HCT116 (cell line): ENCODE data around the gene ZNF280C. TPM values are rescaled to one million over a fixed set of nuclear protein-coding genes. Genes with fewer than 3 reads are reported as not detected.

Experiments used
- ATAC-seq: fragments of 200-7000 bp; cut with Tn5 transposase; 2 replicates; pipeline ENCODE4 v1.9.1; 2020; ENCODE audit warnings: mild to moderate bottlenecking, moderate library complexity
- BruUV-seq: library from RNA; stranded (reverse); fragments of 400-500 nt; replicated peaks from 2 replicates; lab custom pipeline; 2021; lab: Mats Ljungman, UMichigan
- CTCF ChIA-PET: fragments of 300-600 bp; sonication (Branson Sonifier 250); formaldehyde crosslinking; loops from one replicate; lab custom pipeline; 2021; ENCODE audit warnings: antibody characterized with exemption; lab: Charles Lee
- POLR2A ChIA-PET: fragments of 300-600, 350-600 bp; sonication (Branson Sonifier 250); formaldehyde crosslinking; loops from one replicate; lab custom pipeline; 2021; ENCODE audit warnings: antibody characterized with exemption; lab: Charles Lee
- RAD21 ChIA-PET, 2 experiments: fragments of 300-600 bp; sonication (Branson Sonifier 250); formaldehyde crosslinking; loops; one replicate each; lab custom pipeline; 2023; ENCODE audit warnings: low total read pairs in 2 of 2; ENCODE audit not compliant: uncharacterized antibody in 2 of 2, unreplicated experiment in 2 of 2, low non-redundant PET in 1 of 2; lab: Charles Lee
- DNase-seq: peaks from one replicate; pipeline ENCODE4 v3.0.0-alpha.2; 2010; ENCODE audit warnings: low read depth, low spot score
- H2AFZ ChIP-seq: fragments of 200-600 bp; shearing (Covaris generic), sonication (generic); 2 replicates; pipeline ENCODE4 v1.6.1; 2017; ENCODE audit warnings: low read depth, mixed run types, mixed read lengths, antibody characterized with exemption, low read length; ENCODE audit not compliant: poor library complexity, severe bottlenecking
- H3K27ac ChIP-seq: 2 replicates; pipeline ENCODE4 v1.5.1; 2012; ENCODE audit warnings: low read depth, low read length
- H3K27me3 ChIP-seq: fragments of 200-600 bp; sonication (generic); 2 replicates; pipeline ENCODE4 v1.6.1; 2016; ENCODE audit warnings: mixed run types, low read length, mixed read lengths; ENCODE audit not compliant: insufficient read depth
- H3K36me3 ChIP-seq, 2 experiments: fragments of 200-500 bp in 1 of 2; fragments of 200-600 bp in 1 of 2; sonication (Bioruptor generic) in 1 of 2; sonication (generic) in 1 of 2; 2 replicates each; pipeline versions ENCODE4 v1.5.1 to v1.6.1; 2014 to 2016; ENCODE audit warnings: low read length in 2 of 2, inconsistent platforms in 1 of 2, mixed read lengths in 1 of 2, mixed run types in 1 of 2; ENCODE audit not compliant: insufficient read depth in 2 of 2, control insufficient read depth in 1 of 2
- H3K4me1 ChIP-seq, 2 experiments: fragments of 200-600 bp in 1 of 2; sonication (generic) in 1 of 2; 2 replicates each; pipeline versions ENCODE4 v1.5.1 to v1.6.1; 2012 to 2017; ENCODE audit warnings: low read length in 2 of 2, inconsistent platforms in 1 of 2, mild to moderate bottlenecking in 1 of 2, mixed read lengths in 1 of 2, mixed run types in 1 of 2, moderate library complexity in 1 of 2; ENCODE audit not compliant: insufficient read depth in 2 of 2, control insufficient read depth in 1 of 2
- H3K4me2 ChIP-seq: fragments of 200-600 bp; sonication (generic); 2 replicates; pipeline ENCODE4 v1.6.1; 2017; ENCODE audit warnings: mixed run types, low read length, mixed read lengths
- H3K4me3 ChIP-seq, 2 experiments: fragments of 200-600 bp in 1 of 2; sonication (generic) in 1 of 2; replicated peaks in 1 of 2; 2 replicates each; pipeline ENCODE4 v1.5.1; 2011 to 2016; ENCODE audit warnings: low read length in 2 of 2, control low read depth in 1 of 2, low read depth in 1 of 2, mild to moderate bottlenecking in 1 of 2, mixed read lengths in 1 of 2, mixed run types in 1 of 2
- H3K79me2 ChIP-seq: fragments of 200-600 bp; sonication (generic); 2 replicates; pipeline ENCODE4 v1.6.1; 2017; ENCODE audit warnings: mild to moderate bottlenecking, mixed run types, low read length, moderate library complexity, mixed read lengths; ENCODE audit not compliant: insufficient read depth
- H3K9ac ChIP-seq: fragments of 200-600 bp; sonication (generic); 2 replicates; pipeline ENCODE4 v1.6.1; 2016; ENCODE audit warnings: low read length, mixed read lengths
- H3K9me2 ChIP-seq: fragments of 200-600 bp; sonication (generic), shearing (Covaris generic); 2 replicates; pipeline ENCODE4 v1.6.1; 2017; ENCODE audit warnings: mixed run types, mild to moderate bottlenecking, moderate library complexity; ENCODE audit not compliant: insufficient read depth
- H3K9me3 ChIP-seq, 2 experiments: fragments of 200-500 bp in 1 of 2; fragments of 200-600 bp in 1 of 2; sonication (Bioruptor generic) in 1 of 2; sonication (generic) in 1 of 2; 2 replicates each; pipeline ENCODE4 v1.6.1; 2014 to 2017; ENCODE audit warnings: low read length in 2 of 2, mixed read lengths in 2 of 2, inconsistent platforms in 1 of 2, low read depth in 1 of 2, mild to moderate bottlenecking in 1 of 2, mixed run types in 1 of 2, moderate library complexity in 1 of 2; ENCODE audit not compliant: control insufficient read depth in 1 of 2, insufficient read depth in 1 of 2
- H4K20me1 ChIP-seq: fragments of 200-600 bp; sonication (generic), shearing (Covaris generic); 2 replicates; pipeline ENCODE4 v1.6.1; 2017; ENCODE audit warnings: mixed run types, mild to moderate bottlenecking, moderate library complexity; ENCODE audit not compliant: insufficient read depth
- CEBPB ChIP-seq: IDR thresholded peaks from 2 replicates; pipeline ENCODE4 v1.6.1; 2012; ENCODE audit warnings: low read depth
- EGR1 ChIP-seq: IDR thresholded peaks from 2 replicates; pipeline ENCODE4 v1.6.1; 2012; ENCODE audit warnings: low read depth
- FOSL1 ChIP-seq: IDR thresholded peaks from 2 replicates; pipeline ENCODE4 v1.6.1; 2012; ENCODE audit warnings: low read depth
- JUND ChIP-seq: IDR thresholded peaks from 2 replicates; pipeline ENCODE4 v1.6.1; 2012
- POLR2A ChIP-seq: IDR thresholded peaks from 2 replicates; pipeline ENCODE4 v1.7.0; 2011; ENCODE audit warnings: borderline replicate concordance; ENCODE audit not compliant: insufficient read depth, insufficient read length; ENCODE audit errors: extremely low read depth
- POLR2AphosphoS5 ChIP-seq: IDR thresholded peaks from 2 replicates; pipeline ENCODE4 v1.6.1; 2011; ENCODE audit warnings: mild to moderate bottlenecking, low read depth, low read length, moderate library complexity
- SP1 ChIP-seq: IDR thresholded peaks from 2 replicates; pipeline ENCODE4 v1.6.1; 2012; ENCODE audit warnings: low read depth
- ZNF274 ChIP-seq: fragments of 200-500 bp; sonication (Bioruptor generic); IDR thresholded peaks from 2 replicates; pipeline ENCODE4 v1.6.1; 2014; ENCODE audit warnings: mild to moderate bottlenecking, low read depth, low read length, inconsistent platforms
- intact Hi-C: fragments of 100-400 bp; cut with micrococcal nuclease; formaldehyde crosslinking; loops from 2 replicates; pipeline ENCODE4 v1.10.0; 2022
- total RNA-seq: library from RNA; stranded (reverse); gene quantifications from one replicate; pipeline ENCODE4 v1.2.1, GENCODE V29; 2021; ENCODE audit not compliant: unreplicated experiment
- TF ChIP-seq, protein P1 (sequence below): IDR thresholded peaks from 2 replicates; pipeline ENCODE4 v1.6.1; 2012; ENCODE audit warnings: low read depth
- TF ChIP-seq, protein P2 (sequence below), 3 experiments: fragments of 200-600 bp in 1 of 3; sonication (generic) in 1 of 3; IDR thresholded peaks in 2 of 3; conservative IDR thresholded peaks in 1 of 3; 2 replicates each; pipeline ENCODE4 v1.5.1; 2012 to 2017; ENCODE audit warnings: low read depth in 2 of 3, low read length in 2 of 3, antibody characterized with exemption in 1 of 3, borderline replicate concordance in 1 of 3, control low read depth in 1 of 3, mild to moderate bottlenecking in 1 of 3, mixed read lengths in 1 of 3, mixed run types in 1 of 3, moderate library complexity in 1 of 3; ENCODE audit not compliant: insufficient read depth in 1 of 3
- TF ChIP-seq, protein P3 (sequence below): IDR thresholded peaks from 2 replicates; pipeline ENCODE4 v1.6.1; 2012

ZNF280C gene
- total RNA-seq, 1 experiment from 2014 or later, result 12.3 TPM

DNA sequence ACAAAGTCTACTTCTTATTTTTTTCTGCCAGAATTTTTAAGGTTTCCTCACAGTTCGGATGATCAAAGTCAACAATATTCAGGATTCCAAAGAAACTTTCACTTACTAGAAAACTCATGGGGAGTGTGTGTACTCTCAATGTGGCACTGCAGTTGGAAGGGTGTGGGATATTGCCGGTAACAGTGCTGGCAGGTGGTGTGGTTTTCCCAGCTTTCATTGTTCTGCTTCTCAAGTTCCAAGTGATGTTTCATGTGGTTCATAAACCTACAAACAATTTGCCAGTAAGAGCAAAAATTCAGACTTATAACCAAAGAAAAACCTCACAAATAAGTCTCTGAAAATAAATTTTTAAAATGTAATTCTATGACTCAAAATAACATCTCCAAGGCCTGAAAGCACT lies 39.8 kb downstream of the ZNF280C start:
- Histone ChIP-seq H3K27ac (no peak overlapping the region), H3K36me3 (no peaks in the 10 kb centered on the region; a peak in 2 of 4 replicates), H3K4me2 (no peak overlapping the region), H4K20me1 (no peaks in the 10 kb centered on the region), H3K9me3 (no peaks in the 10 kb centered on the region), H3K79me2 (no peaks in the 10 kb centered on the region), H3K4me1 (no peaks in the 10 kb centered on the region), H3K27me3 (no peaks in the 10 kb centered on the region), H3K4me3 (no peak overlapping the region), H2AFZ (no peak overlapping the region), H3K9ac (no peak overlapping the region), H3K9me2 (no peaks in the 10 kb centered on the region)
- POLR2A ChIA-PET, result no interaction called here
- CTCF ChIA-PET, result no interaction called here
- ATAC-seq, result no peak
- no peak for TF ChIP-seq ZNF274
- TF ChIP-seq, protein P1, sequence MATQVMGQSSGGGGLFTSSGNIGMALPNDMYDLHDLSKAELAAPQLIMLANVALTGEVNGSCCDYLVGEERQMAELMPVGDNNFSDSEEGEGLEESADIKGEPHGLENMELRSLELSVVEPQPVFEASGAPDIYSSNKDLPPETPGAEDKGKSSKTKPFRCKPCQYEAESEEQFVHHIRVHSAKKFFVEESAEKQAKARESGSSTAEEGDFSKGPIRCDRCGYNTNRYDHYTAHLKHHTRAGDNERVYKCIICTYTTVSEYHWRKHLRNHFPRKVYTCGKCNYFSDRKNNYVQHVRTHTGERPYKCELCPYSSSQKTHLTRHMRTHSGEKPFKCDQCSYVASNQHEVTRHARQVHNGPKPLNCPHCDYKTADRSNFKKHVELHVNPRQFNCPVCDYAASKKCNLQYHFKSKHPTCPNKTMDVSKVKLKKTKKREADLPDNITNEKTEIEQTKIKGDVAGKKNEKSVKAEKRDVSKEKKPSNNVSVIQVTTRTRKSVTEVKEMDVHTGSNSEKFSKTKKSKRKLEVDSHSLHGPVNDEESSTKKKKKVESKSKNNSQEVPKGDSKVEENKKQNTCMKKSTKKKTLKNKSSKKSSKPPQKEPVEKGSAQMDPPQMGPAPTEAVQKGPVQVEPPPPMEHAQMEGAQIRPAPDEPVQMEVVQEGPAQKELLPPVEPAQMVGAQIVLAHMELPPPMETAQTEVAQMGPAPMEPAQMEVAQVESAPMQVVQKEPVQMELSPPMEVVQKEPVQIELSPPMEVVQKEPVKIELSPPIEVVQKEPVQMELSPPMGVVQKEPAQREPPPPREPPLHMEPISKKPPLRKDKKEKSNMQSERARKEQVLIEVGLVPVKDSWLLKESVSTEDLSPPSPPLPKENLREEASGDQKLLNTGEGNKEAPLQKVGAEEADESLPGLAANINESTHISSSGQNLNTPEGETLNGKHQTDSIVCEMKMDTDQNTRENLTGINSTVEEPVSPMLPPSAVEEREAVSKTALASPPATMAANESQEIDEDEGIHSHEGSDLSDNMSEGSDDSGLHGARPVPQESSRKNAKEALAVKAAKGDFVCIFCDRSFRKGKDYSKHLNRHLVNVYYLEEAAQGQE, result no peak
- TF ChIP-seq POLR2A, result no peak
- TF ChIP-seq, protein P2, sequence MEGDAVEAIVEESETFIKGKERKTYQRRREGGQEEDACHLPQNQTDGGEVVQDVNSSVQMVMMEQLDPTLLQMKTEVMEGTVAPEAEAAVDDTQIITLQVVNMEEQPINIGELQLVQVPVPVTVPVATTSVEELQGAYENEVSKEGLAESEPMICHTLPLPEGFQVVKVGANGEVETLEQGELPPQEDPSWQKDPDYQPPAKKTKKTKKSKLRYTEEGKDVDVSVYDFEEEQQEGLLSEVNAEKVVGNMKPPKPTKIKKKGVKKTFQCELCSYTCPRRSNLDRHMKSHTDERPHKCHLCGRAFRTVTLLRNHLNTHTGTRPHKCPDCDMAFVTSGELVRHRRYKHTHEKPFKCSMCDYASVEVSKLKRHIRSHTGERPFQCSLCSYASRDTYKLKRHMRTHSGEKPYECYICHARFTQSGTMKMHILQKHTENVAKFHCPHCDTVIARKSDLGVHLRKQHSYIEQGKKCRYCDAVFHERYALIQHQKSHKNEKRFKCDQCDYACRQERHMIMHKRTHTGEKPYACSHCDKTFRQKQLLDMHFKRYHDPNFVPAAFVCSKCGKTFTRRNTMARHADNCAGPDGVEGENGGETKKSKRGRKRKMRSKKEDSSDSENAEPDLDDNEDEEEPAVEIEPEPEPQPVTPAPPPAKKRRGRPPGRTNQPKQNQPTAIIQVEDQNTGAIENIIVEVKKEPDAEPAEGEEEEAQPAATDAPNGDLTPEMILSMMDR (IDR thresholded peaks at IDR 0.05 in 2 of 3, conservative IDR thresholded peaks at IDR 0.05 in 1 of 3; ENCODE audit: borderline replicate concordance in 1 of 3, insufficient read depth in 1 of 3, low read depth in 2 of 3, low read length in 2 of 3), result no peak
- TF ChIP-seq POLR2AphosphoS5, result no peak
- TF ChIP-seq, protein P3, sequence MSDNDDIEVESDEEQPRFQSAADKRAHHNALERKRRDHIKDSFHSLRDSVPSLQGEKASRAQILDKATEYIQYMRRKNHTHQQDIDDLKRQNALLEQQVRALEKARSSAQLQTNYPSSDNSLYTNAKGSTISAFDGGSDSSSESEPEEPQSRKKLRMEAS, result no peak
- TF ChIP-seq EGR1, result no peak
- TF ChIP-seq FOSL1, result no peak
- no peak for TF ChIP-seq SP1
- TF ChIP-seq CEBPB, result no peak
- TF ChIP-seq JUND, result no peak
- RAD21 ChIA-PET, result no interaction called here
- intact Hi-C loops, result no loop called here
- BruUV-seq, result no TSS peak
- DNase-seq, result no peak
